ENCODE results near the gene GOLM1.

The GOLM1 gene

GRCh38 chr9:86043586-86043985, 55.8 kb downstream of the GOLM1 start:
- no peak for DNase-seq

GRCh38 chr9:86042199-86042978, 57.0 kb downstream of the GOLM1 start:
- no peak for DNase-seq

- DNase-seq, result no peak
Measured at GRCh38 chr9:86041311-86041741, 58.0 kb downstream of the GOLM1 start.

- DNase-seq, result no peak
Measured at GRCh38 chr9:86040861-86041155, 58.5 kb downstream of the GOLM1 start.

GRCh38 chr9:86039991-86040860, 59.1 kb downstream of the GOLM1 start:
- DNase-seq, result no peak

GRCh38 chr9:86036555-86036954, 62.8 kb downstream of the GOLM1 start:
- DNase-seq, result no peak

- DNase-seq, result no peak
Measured at GRCh38 chr9:86035827-86036440, 63.4 kb downstream of the GOLM1 start.

GRCh38 chr9:86034863-86035734, 64.3 kb downstream of the GOLM1 start:
- no peak for DNase-seq

GRCh38 chr9:86027767-86028166, 71.6 kb downstream of the GOLM1 start:
- no peak for DNase-seq

GRCh38 chr9:86022687-86023266, 76.6 kb downstream of the GOLM1 start:
- no peak for DNase-seq

- DNase-seq, result no peak
Measured at GRCh38 chr9:86021166-86021565, 78.2 kb downstream of the GOLM1 start.

- no peak for DNase-seq
Measured at GRCh38 chr9:86020731-86021130, 78.6 kb downstream of the GOLM1 start.

- no peak for DNase-seq
Measured at GRCh38 chr9:86009133-86009532, 90.2 kb downstream of the GOLM1 start.

- DNase-seq, result no peak
Measured at GRCh38 chr9:86005253-86005775, 94.0 kb downstream of the GOLM1 start.

- no peak for DNase-seq
Measured at GRCh38 chr9:85995599-85995998, 103.8 kb downstream of the GOLM1 start.

- DNase-seq, result no peak
Measured at GRCh38 chr9:85995097-85995496, 104.3 kb downstream of the GOLM1 start.

GRCh38 chr9:85994191-85994590, 105.2 kb downstream of the GOLM1 start:
- DNase-seq, result no peak

GRCh38 chr9:85987236-85987635, 112.1 kb downstream of the GOLM1 start:
- no peak for DNase-seq

GRCh38 chr9:85984457-85984856, 114.9 kb downstream of the GOLM1 start:
- no peak for DNase-seq

GRCh38 chr9:85981369-85981768, 118.0 kb downstream of the GOLM1 start:
- DNase-seq, result no peak

GRCh38 chr9:85978496-85978895, 120.9 kb downstream of the GOLM1 start:
- DNase-seq, result no peak
